Measurements from ENCODE around the gene SEPTIN12. TPM values are rescaled to one million over a fixed set of nuclear protein-coding genes. Genes with fewer than 3 reads are reported as not detected.
A peak's percentile ranks its signal among the peaks of the same experiment; 100 is the strongest.

Gene SEPTIN12
- total and polyA plus RNA-seq, 4 experiments from 2014 or later: not detected

GRCh38 chr16:4747906-4748681 is 40.1 kb downstream of the SEPTIN12 start:
- Histone ChIP-seq H3K36me3 (ENCODE audit: insufficient read depth, low read length) (peaks cover 20% of the 10 kb centered on the region), H3K27ac (ENCODE audit: low read depth, low read length) (no peak overlapping the region), H3K9me3 (ENCODE audit: control insufficient read depth in 1 of 2, low read length in 2 of 2) (no peaks in the 10 kb centered on the region), H3K4me1 (ENCODE audit: insufficient read depth, low read length) (no peaks in the 10 kb centered on the region), H3K27me3 (ENCODE audit: insufficient read depth, low read length) (no peaks in the 10 kb centered on the region), H3K4me3 (ENCODE audit: low read length in 2 of 2) (no peak overlapping the region)
- ChIA-PET CTCF (ENCODE audit: partially characterized antibody) (interaction anchor here (0.7 kb wide), 1 partner anchor 19 kb away, joined by 3 read pairs; no protein-coding TSS in a partner anchor), POLR2A (ENCODE audit: partially characterized antibody) (interaction anchor here (1.0 to 1.4 kb wide), 4 partner anchors 12 to 19 kb away, joined by 3 to 6 read pairs (median 3); partner anchors contain the start of genes ANKS3, DNAAF8 and ZNF500)
- H3K27me3 Mint-ChIP-seq: peaks cover 0 to 2% of the 10 kb centered on the region in 2 donors
- peak overlapping the region in 2 of 8 donors; percentile 22 to 63 for H3K4me3 Mint-ChIP-seq
- H3K4me1 Mint-ChIP-seq: peaks cover 5 to 25% (median 13%) of the 10 kb centered on the region in 4 donors
- H3K27ac Mint-ChIP-seq: peak overlapping the region in 6 of 7 donors; percentile 15 to 82 (median 56)
- H3K9me3 Mint-ChIP-seq: no peaks in the 10 kb centered on the region
- H3K36me3 Mint-ChIP-seq: peaks cover 10 to 15% of the 10 kb centered on the region in 2 donors
- intact Hi-C loops (cut with micrococcal nuclease): no loop called here
- no peak for DNase-seq

GRCh38 chr16:4746991-4747574 is 41.1 kb downstream of the SEPTIN12 start:
- Mint-ChIP-seq H3K27me3 (peaks cover 0 to 3% of the 10 kb centered on the region in 2 donors), H3K4me3 (no peak overlapping the region), H3K9me3 (no peaks in the 10 kb centered on the region), H3K27ac (no peak overlapping the region), H3K4me1 (peaks cover 5 to 30% (median 16%) of the 10 kb centered on the region in 4 donors), H3K36me3 (peaks cover 8 to 10% of the 10 kb centered on the region in 2 donors)
- peaks cover 13% of the 10 kb centered on the region for H3K36me3 ChIP-seq (ENCODE audit: insufficient read depth, low read length)
- H3K27ac ChIP-seq (ENCODE audit: low read depth, low read length): no peak overlapping the region
- no peaks in the 10 kb centered on the region for H3K9me3 ChIP-seq (ENCODE audit: control insufficient read depth in 1 of 2, low read length in 2 of 2)
- H3K27me3 ChIP-seq (ENCODE audit: insufficient read depth, low read length): no peaks in the 10 kb centered on the region
- intact Hi-C loops (cut with micrococcal nuclease): no loop called here
- H3K4me1 ChIP-seq (ENCODE audit: insufficient read depth, low read length): no peaks in the 10 kb centered on the region
- no peak overlapping the region for H3K4me3 ChIP-seq (ENCODE audit: low read length in 2 of 2)
- CTCF ChIA-PET (ENCODE audit: partially characterized antibody): no interaction called here
- POLR2A ChIA-PET (ENCODE audit: partially characterized antibody): interaction anchor here (1.0 to 1.4 kb wide), 4 partner anchors 11 to 20 kb away, joined by 3 to 6 read pairs (median 3); partner anchors contain the start of genes ANKS3, DNAAF8 and ZNF500
- DNase-seq: no peak

GRCh38 chr16:4746215-4746614 is 41.9 kb downstream of the SEPTIN12 start:
- POLR2A ChIA-PET (ENCODE audit: partially characterized antibody): interaction anchor here (2.2 kb wide), 1 partner anchor 11 kb away, joined by 9 read pairs; the partner anchor contains the start of genes ANKS3 and DNAAF8
- H3K9me3 Mint-ChIP-seq: no peaks in the 10 kb centered on the region

DNA sequence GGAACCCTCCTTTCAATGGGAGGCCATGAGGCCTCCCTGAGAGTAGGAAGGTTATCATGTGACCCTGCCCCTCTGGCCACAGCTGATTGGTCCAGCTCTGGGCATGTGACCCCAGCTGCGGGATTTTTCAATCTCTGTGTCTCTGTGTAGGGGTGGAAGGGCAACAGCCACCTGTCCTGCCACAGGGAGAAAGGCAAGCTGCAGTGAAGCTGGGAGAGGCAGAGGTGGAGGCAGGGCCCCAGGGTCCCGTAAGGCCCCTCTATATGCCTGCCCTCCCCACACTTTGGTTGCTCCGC is 42.9 kb downstream of the SEPTIN12 start:
- Mint-ChIP-seq H3K4me3 (no peak overlapping the region), H3K4me1 (peaks cover 5 to 30% (median 16%) of the 10 kb centered on the region in 4 donors), H3K36me3 (no peaks in the 10 kb centered on the region), H3K27ac (no peak overlapping the region), H3K27me3 (peaks cover 0 to 3% of the 10 kb centered on the region in 2 donors), H3K9me3 (no peaks in the 10 kb centered on the region)
- no peaks in the 10 kb centered on the region for H3K9me3 ChIP-seq (ENCODE audit: control insufficient read depth in 1 of 2, low read length in 2 of 2)
- intact Hi-C loops (cut with micrococcal nuclease): no loop called here
- no peaks in the 10 kb centered on the region for H3K36me3 ChIP-seq (ENCODE audit: insufficient read depth, low read length)
- H3K27ac ChIP-seq (ENCODE audit: low read depth, low read length): no peak overlapping the region
- no peaks in the 10 kb centered on the region for H3K4me1 ChIP-seq (ENCODE audit: insufficient read depth, low read length)
- ChIA-PET CTCF (ENCODE audit: partially characterized antibody) (no interaction called here), POLR2A (ENCODE audit: partially characterized antibody) (interaction anchor here (2.2 kb wide), 1 partner anchor 10 kb away, joined by 9 read pairs; the partner anchor contains the start of genes ANKS3 and DNAAF8)
- H3K4me3 ChIP-seq (ENCODE audit: low read length in 2 of 2): no peak overlapping the region
- DNase-seq: no peak
- no peaks in the 10 kb centered on the region for H3K27me3 ChIP-seq (ENCODE audit: insufficient read depth, low read length)

More at GRCh38 chr16:4746215-4746614, 41.9 kb downstream of the SEPTIN12 start:
- Mint-ChIP-seq H3K27me3 (peaks cover 0 to 3% of the 10 kb centered on the region in 2 donors), H3K4me1 (peaks cover 5 to 30% (median 16%) of the 10 kb centered on the region in 4 donors), H3K36me3 (peaks cover 4 to 5% of the 10 kb centered on the region in 2 donors), H3K27ac (no peak overlapping the region), H3K4me3 (no peak overlapping the region)
- Histone ChIP-seq H3K27ac (ENCODE audit: low read depth, low read length) (no peak overlapping the region), H3K4me1 (ENCODE audit: insufficient read depth, low read length) (no peaks in the 10 kb centered on the region), H3K27me3 (ENCODE audit: insufficient read depth, low read length) (no peaks in the 10 kb centered on the region), H3K4me3 (ENCODE audit: low read length in 2 of 2) (no peak overlapping the region), H3K36me3 (ENCODE audit: insufficient read depth, low read length) (peaks cover 5% of the 10 kb centered on the region), H3K9me3 (ENCODE audit: control insufficient read depth in 1 of 2, low read length in 2 of 2) (no peaks in the 10 kb centered on the region)
- CTCF ChIA-PET (ENCODE audit: partially characterized antibody): no interaction called here
- intact Hi-C loops (cut with micrococcal nuclease): no loop called here
- no peak for DNase-seq

- Mint-ChIP-seq H3K27ac (no peak overlapping the region), H3K27me3 (peaks cover 0 to 3% of the 10 kb centered on the region in 2 donors), H3K4me1 (peaks cover 5 to 30% (median 16%) of the 10 kb centered on the region in 4 donors), H3K9me3 (no peaks in the 10 kb centered on the region), H3K36me3 (no peaks in the 10 kb centered on the region), H3K4me3 (no peak overlapping the region)
- intact Hi-C loops (cut with micrococcal nuclease): no loop called here
- Histone ChIP-seq H3K9me3 (ENCODE audit: control insufficient read depth in 1 of 2, low read length in 2 of 2) (no peaks in the 10 kb centered on the region), H3K27ac (ENCODE audit: low read depth, low read length) (no peak overlapping the region), H3K4me3 (ENCODE audit: low read length in 2 of 2) (no peak overlapping the region), H3K4me1 (ENCODE audit: insufficient read depth, low read length) (no peaks in the 10 kb centered on the region), H3K36me3 (ENCODE audit: insufficient read depth, low read length) (no peaks in the 10 kb centered on the region), H3K27me3 (ENCODE audit: insufficient read depth, low read length) (no peaks in the 10 kb centered on the region)
- ChIA-PET CTCF (ENCODE audit: partially characterized antibody) (no interaction called here), POLR2A (ENCODE audit: partially characterized antibody) (interaction anchor here (2.2 kb wide), 1 partner anchor 10 kb away, joined by 9 read pairs; the partner anchor contains the start of genes ANKS3 and DNAAF8)
- no peak for DNase-seq
Observed at GRCh38 chr16:4744555-4745273, 43.4 kb downstream of the SEPTIN12 start.

- Mint-ChIP-seq H3K4me1 (peaks cover 5 to 22% (median 16%) of the 10 kb centered on the region in 4 donors), H3K4me3 (peak overlapping the region in 7 of 8 donors; percentile 22 to 76 (median 65)), H3K27ac (peak overlapping the region in 3 of 7 donors; percentile 16 to 70 (median 57)), H3K27me3 (peaks cover 0 to 3% of the 10 kb centered on the region in 2 donors), H3K36me3 (no peaks in the 10 kb centered on the region), H3K9me3 (no peaks in the 10 kb centered on the region)
- H3K4me3 ChIP-seq (ENCODE audit: low read length in 2 of 2): no peak overlapping the region
- intact Hi-C loops (cut with micrococcal nuclease): no loop called here
- H3K36me3 ChIP-seq (ENCODE audit: insufficient read depth, low read length): no peaks in the 10 kb centered on the region
- ChIA-PET POLR2A (ENCODE audit: partially characterized antibody) (no interaction called here), CTCF (ENCODE audit: partially characterized antibody) (no interaction called here)
- DNase-seq: no peak
- no peaks in the 10 kb centered on the region for H3K4me1 ChIP-seq (ENCODE audit: insufficient read depth, low read length)
- H3K27me3 ChIP-seq (ENCODE audit: insufficient read depth, low read length): no peaks in the 10 kb centered on the region
- H3K9me3 ChIP-seq (ENCODE audit: control insufficient read depth in 1 of 2, low read length in 2 of 2): no peaks in the 10 kb centered on the region
- H3K27ac ChIP-seq (ENCODE audit: low read depth, low read length): no peak overlapping the region
Observed at GRCh38 chr16:4743226-4743878, 44.8 kb downstream of the SEPTIN12 start.
